Measurements from ENCODE around the gene SIRT5.

Gene SIRT5

DNA sequence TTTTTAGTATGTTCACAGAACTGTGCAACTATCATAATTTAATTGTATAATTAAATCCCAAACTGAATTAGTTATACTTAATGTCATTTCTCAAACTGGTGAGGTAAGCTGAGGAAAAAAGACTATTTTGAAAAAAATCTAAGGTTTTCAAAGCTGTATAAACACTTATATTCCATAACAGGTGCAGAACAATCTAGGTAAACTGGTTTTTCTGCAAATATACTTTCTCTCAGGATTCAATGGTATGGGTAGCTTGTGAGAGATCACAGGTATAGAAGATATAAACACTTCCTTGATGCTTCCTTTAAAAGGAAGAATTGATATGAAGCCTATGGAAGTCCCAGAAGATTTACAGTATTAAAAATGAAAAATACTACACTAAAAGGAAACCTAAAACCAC is 74.4 kb downstream of the SIRT5 start:
- Mint-ChIP-seq H3K27me3 (ENCODE audit: low read depth) (no peaks in the 10 kb centered on the region), H3K27ac (no peak overlapping the region), H3K9me3 (no peaks in the 10 kb centered on the region), H3K4me1 (ENCODE audit: low read depth) (peaks cover 11% of the 10 kb centered on the region), H3K4me3 (no peak overlapping the region), H3K36me3 (ENCODE audit: low read depth) (peaks cover 29% of the 10 kb centered on the region)
- DNase-seq (ENCODE audit: low spot score), result no peak

DNA sequence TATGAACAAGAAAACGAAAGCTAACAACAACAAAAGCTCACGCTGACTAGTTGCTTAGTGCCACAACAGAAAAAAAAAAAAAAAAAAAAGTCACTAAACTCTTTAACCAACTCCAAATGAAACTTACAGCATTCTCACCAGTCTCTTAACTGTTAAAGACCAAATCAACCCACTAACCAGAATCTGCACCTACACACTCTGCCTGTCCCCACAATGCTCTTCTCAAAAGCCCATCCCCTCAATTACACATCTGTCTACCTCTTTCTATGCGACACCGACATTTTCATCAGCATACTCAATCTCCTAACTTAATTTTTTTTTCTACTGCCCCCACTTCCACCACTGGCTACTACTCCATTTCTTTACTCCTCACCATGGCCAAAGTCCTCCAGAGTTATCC is 75.0 kb downstream of the SIRT5 start:
- Mint-ChIP-seq H3K27me3 (ENCODE audit: low read depth) (no peaks in the 10 kb centered on the region), H3K9me3 (no peaks in the 10 kb centered on the region), H3K27ac (peak overlapping the region; percentile 4), H3K36me3 (ENCODE audit: low read depth) (peaks cover 29% of the 10 kb centered on the region), H3K4me1 (ENCODE audit: low read depth) (peaks cover 11% of the 10 kb centered on the region), H3K4me3 (no peak overlapping the region)
- DNase-seq (ENCODE audit: low spot score), result no peak

DNA sequence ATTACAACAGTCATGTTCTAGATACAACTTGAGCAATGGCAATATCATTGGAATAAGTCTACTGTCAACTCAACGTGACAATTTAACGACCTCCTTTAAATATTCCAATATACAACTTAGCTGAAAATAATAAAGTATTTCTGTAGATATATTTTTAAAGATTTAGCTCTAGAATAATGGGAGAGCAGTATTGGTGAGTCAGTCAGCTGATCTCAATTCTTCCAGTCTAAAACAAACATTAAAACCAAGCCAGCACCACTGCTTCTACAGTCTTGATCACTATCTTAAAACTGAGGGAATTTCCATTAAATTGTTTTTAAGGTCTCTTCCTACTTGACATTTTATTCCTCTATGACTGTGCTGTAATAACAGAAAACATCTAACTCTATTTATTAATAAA is 78.9 kb downstream of the SIRT5 start:
- no peaks in the 10 kb centered on the region for H3K27me3 Mint-ChIP-seq (ENCODE audit: low read depth)
- peaks cover 17% of the 10 kb centered on the region for H3K4me1 Mint-ChIP-seq (ENCODE audit: low read depth)
- DNase-seq (ENCODE audit: low spot score), result no peak
- peaks cover 30% of the 10 kb centered on the region for H3K36me3 Mint-ChIP-seq (ENCODE audit: low read depth)
- no peak overlapping the region for H3K4me3 Mint-ChIP-seq
- H3K9me3 Mint-ChIP-seq, result no peaks in the 10 kb centered on the region
- H3K27ac Mint-ChIP-seq, result no peak overlapping the region

DNA sequence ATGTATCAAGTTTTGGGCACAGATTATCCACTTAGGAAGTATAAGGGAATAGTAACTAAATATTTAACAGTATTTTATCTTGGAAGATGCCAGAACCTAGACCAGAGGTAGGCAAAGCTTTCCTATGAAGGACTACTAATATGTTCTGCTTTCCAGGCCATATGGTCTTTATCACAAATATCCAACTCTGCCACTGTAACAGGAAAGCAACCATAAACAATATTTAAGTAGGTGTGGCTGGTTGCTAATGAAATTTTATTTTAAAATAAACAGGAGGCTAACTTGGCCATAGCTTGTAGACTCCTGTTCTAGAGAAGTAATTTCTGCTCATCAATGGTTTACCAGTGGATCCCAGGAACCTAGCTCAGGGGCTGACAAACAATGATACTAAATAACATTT is 80.1 kb downstream of the SIRT5 start:
- Mint-ChIP-seq H3K27ac (no peak overlapping the region), H3K36me3 (ENCODE audit: low read depth) (peaks cover 26% of the 10 kb centered on the region), H3K27me3 (ENCODE audit: low read depth) (no peaks in the 10 kb centered on the region)

DNA sequence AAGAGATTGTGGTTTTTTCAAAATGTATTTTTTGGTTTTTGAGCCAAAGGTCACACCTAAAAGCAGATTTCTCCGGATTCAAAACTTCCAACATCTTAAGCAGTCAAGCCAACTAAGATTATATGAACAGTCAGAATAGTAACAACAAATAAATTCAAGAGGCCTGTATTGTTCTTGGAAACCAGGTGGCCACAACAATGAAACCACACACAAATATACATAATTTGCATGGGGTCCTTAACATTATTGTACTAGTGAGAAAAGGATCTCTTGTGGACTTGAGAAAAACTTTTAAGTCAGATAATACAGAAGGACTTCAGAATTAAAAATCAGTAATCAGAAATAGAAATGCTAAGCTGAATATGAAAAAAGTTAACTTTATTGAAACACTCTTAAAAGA is 81.3 kb downstream of the SIRT5 start:
- no peak overlapping the region for H3K27ac Mint-ChIP-seq
- H3K36me3 Mint-ChIP-seq (ENCODE audit: low read depth), result peaks cover 20% of the 10 kb centered on the region

More for the DNA sequence above, 80.1 kb downstream of the SIRT5 start:
- H3K4me1 Mint-ChIP-seq (ENCODE audit: low read depth), result peaks cover 15% of the 10 kb centered on the region
- no peak for DNase-seq (ENCODE audit: low spot score)
- H3K4me3 Mint-ChIP-seq, result no peak overlapping the region
- H3K9me3 Mint-ChIP-seq, result no peaks in the 10 kb centered on the region

DNA sequence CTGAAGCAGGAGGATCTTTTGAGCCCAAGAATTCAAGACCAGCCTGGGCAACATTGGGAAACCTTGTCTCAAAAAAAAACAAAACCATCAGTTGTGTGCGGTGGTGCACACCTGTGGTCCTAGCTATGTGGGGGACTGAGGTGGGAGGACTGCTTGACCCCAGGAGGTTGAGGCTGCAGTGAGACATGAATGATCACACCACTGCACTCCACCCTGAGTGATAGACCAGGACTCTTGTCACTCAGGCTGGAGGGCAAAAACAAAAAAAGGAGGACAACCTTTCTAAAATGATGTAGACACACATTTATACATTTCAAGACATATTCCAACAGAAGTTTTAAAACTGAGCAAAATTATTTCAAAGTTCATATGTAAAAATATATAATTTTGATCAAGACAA is 85.9 kb downstream of the SIRT5 start:
- H3K27me3 Mint-ChIP-seq (ENCODE audit: low read depth), result no peaks in the 10 kb centered on the region
- H3K4me1 Mint-ChIP-seq (ENCODE audit: low read depth), result peaks cover 49% of the 10 kb centered on the region
- no peak overlapping the region for H3K4me3 Mint-ChIP-seq

More for the DNA sequence above, 81.3 kb downstream of the SIRT5 start:
- DNase-seq (ENCODE audit: low spot score), result no peak
- Mint-ChIP-seq H3K9me3 (no peaks in the 10 kb centered on the region), H3K4me1 (ENCODE audit: low read depth) (peaks cover 13% of the 10 kb centered on the region), H3K27me3 (ENCODE audit: low read depth) (no peaks in the 10 kb centered on the region), H3K4me3 (no peak overlapping the region)

DNA sequence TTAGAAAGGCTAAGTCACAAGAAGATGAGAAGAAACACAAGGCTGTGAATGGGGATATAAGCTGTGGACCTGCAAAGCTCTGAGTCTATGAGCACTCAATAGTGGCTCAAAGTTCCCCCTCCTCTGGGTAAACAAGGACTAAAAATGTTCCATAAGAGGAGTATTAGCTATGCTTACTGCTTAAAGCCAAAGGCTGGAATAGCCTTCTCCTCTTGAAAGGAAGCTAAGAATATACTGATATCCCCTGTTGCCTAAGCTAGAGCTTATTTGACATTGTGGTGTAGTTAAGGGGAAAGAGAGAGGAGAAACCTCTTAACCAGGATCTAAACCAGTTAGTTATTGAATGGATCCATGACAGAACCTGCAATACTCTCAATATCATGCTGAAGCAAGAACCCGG is 86.5 kb downstream of the SIRT5 start:
- no peak overlapping the region for H3K4me3 Mint-ChIP-seq
- H3K27me3 Mint-ChIP-seq (ENCODE audit: low read depth), result no peaks in the 10 kb centered on the region
- no peaks in the 10 kb centered on the region for H3K9me3 Mint-ChIP-seq
- H3K4me1 Mint-ChIP-seq (ENCODE audit: low read depth), result peaks cover 50% of the 10 kb centered on the region
- no peak for DNase-seq (ENCODE audit: low spot score)
- no peak overlapping the region for H3K27ac Mint-ChIP-seq
- H3K36me3 Mint-ChIP-seq (ENCODE audit: low read depth), result peaks cover 22% of the 10 kb centered on the region

More for the DNA sequence above, 85.9 kb downstream of the SIRT5 start:
- Mint-ChIP-seq H3K9me3 (no peaks in the 10 kb centered on the region), H3K27ac (no peak overlapping the region), H3K36me3 (ENCODE audit: low read depth) (peaks cover 22% of the 10 kb centered on the region)
- DNase-seq (ENCODE audit: low spot score), result no peak

DNA sequence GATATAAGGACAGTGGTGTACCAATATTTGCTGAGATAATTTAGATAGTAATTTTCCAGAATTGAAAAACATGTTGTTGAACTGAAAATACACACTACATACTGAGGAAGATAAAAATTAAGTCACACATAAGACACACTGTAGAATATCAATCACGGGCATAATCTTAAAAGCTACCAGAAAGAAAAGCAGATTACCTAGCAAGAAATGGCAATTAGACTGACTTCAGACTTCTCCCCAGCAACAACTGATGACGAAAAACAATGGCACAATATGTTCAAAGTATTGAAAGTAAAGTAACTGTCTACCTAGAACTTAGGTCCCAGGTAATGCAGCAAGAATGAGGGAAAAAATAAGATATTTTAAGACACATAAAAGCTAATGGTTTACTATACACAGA is 87.2 kb downstream of the SIRT5 start:
- DNase-seq (ENCODE audit: low spot score), result no peak
- Mint-ChIP-seq H3K9me3 (no peaks in the 10 kb centered on the region), H3K4me3 (no peak overlapping the region), H3K27me3 (ENCODE audit: low read depth) (no peaks in the 10 kb centered on the region), H3K4me1 (ENCODE audit: low read depth) (peaks cover 50% of the 10 kb centered on the region), H3K36me3 (ENCODE audit: low read depth) (peaks cover 26% of the 10 kb centered on the region), H3K27ac (no peak overlapping the region)

DNA sequence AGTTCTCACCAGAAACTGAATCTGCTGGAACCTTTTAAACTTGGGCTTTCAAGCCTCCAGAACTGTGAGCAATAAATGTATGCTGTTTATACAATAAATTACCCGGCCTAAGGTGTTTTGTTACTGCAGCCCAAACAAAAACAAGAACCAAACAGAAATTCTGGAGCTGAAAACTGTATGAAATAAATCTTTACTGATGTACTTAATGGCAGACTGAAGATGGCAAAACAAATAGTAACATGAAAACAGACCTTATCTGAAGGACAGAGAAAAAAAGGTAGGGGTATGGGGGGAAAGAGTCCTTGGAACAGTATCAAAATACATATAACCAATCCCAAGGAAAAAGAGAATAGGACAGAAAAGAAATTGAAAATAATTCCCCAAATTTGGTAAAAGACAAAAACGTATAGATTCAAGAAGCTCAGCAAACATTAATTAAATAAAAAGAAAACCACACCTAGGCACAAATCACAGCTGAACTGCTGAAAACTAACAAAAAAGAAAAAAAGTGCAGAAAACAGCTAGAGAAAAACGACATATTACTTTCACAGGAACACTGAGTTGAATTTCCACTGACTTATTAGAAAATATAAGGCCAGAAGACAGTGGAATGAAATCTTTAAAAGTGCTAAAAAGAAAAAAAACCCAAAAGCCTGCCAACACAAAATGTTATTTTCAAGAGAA is 88.4 kb downstream of the SIRT5 start:
- no peak for DNase-seq (ENCODE audit: low spot score)
- H3K4me1 Mint-ChIP-seq (ENCODE audit: low read depth), result peaks cover 60% of the 10 kb centered on the region
- no peaks in the 10 kb centered on the region for H3K9me3 Mint-ChIP-seq
- peaks cover 29% of the 10 kb centered on the region for H3K36me3 Mint-ChIP-seq (ENCODE audit: low read depth)
- no peak overlapping the region for H3K27ac Mint-ChIP-seq
- no peaks in the 10 kb centered on the region for H3K27me3 Mint-ChIP-seq (ENCODE audit: low read depth)
- H3K4me3 Mint-ChIP-seq, result no peak overlapping the region

DNA sequence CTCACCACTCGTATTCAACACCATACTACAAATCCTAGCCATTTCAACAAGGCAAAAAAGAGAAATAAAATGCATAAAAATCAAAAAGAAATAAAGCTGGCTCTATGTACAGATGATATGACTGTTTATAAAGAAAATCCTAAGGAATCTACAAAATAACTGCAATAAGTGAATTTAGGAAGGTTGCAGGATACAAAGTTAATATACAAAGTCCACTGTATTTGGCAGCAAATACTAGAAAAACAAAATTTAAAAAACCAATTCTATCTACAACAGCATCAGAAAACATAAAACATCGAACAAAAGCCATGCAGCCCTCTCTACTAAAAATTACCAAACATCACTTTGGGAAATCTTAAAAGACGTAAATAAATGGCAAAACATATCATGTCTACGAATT is 89.6 kb downstream of the SIRT5 start:
- H3K36me3 Mint-ChIP-seq (ENCODE audit: low read depth), result peaks cover 34% of the 10 kb centered on the region
- H3K4me1 Mint-ChIP-seq (ENCODE audit: low read depth), result peaks cover 72% of the 10 kb centered on the region
- H3K27me3 Mint-ChIP-seq (ENCODE audit: low read depth), result no peaks in the 10 kb centered on the region
- H3K27ac Mint-ChIP-seq, result no peak overlapping the region
- H3K4me3 Mint-ChIP-seq, result no peak overlapping the region
- H3K9me3 Mint-ChIP-seq, result peaks cover 4% of the 10 kb centered on the region
- no peak for DNase-seq (ENCODE audit: low spot score)
